GM12878 (cell line): ENCODE results near the gene AGAP1.

Experiments
- BCLAF1 ChIP-seq: fragments of 450-650 bp; IDR thresholded peaks from 2 replicates; pipeline ENCODE4 v1.6.1; 2017; ENCODE audit warnings: antibody characterized with exemption, mild to moderate bottlenecking, moderate library complexity
- EP300 ChIP-seq, 2 experiments: fragments of 150-350 bp in 1 of 2; IDR thresholded peaks; 2 replicates each; pipeline ENCODE4 v1.6.1; 2011 to 2012; ENCODE audit warnings: low read depth in 2 of 2, low read length in 2 of 2, borderline replicate concordance in 1 of 2, improper control_type of control experiment in 1 of 2, inconsistent platforms in 1 of 2; ENCODE audit not compliant: control insufficient read depth in 1 of 2
- NRF1 ChIP-seq: conservative IDR thresholded peaks from 2 replicates; pipeline ENCODE4 v1.6.1; 2011; ENCODE audit warnings: mild to moderate bottlenecking, low read depth, low read length, improper control_type of control experiment
- POLR2A ChIP-seq: IDR thresholded peaks from 2 replicates; pipeline ENCODE4 v1.6.1; 2011; ENCODE audit warnings: low read depth, mild to moderate bottlenecking, low read length

- TF ChIP-seq EP300 (IDR thresholded peaks at IDR 0.05; ENCODE audit: borderline replicate concordance in 1 of 2, control insufficient read depth in 1 of 2, low read depth in 2 of 2, low read length in 2 of 2), result no peak
- TF ChIP-seq POLR2A, result no peak
- TF ChIP-seq BCLAF1, result no peak
- no peak for TF ChIP-seq NRF1
Observed at GRCh38 chr2:236088368-236089057, 594.7 kb downstream of the AGAP1 start.
